Measurements from ENCODE around the gene C1orf185.
A peak's percentile ranks its signal among the peaks of the same experiment; 100 is the strongest.
"Not testable (repeated sequence)": the region's sequence is repeated elsewhere in the genome, so short reads cannot be mapped to it uniquely, and the experiment has no call there.

C1orf185 gene

DNA sequence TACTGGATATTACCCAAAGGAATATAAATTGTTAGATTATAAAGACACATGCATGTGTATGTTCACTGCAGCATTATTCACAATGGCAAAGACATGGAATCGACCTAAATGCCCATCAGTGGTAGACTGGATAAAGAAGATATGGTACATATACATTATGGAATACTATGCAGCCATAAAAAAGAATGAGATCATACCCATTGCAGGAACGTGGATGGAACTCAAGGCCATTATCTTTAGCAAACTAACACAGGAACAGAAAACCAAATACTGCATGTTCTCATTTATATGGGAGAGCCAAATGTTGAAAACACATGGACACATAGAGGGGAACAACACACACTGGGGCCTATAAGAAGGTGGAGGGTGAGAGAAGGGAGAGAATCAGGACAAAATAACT, 35.7 kb downstream of the C1orf185 start:
- DNase-seq (ENCODE audit: low read depth) = not testable (repeated sequence)

DNA sequence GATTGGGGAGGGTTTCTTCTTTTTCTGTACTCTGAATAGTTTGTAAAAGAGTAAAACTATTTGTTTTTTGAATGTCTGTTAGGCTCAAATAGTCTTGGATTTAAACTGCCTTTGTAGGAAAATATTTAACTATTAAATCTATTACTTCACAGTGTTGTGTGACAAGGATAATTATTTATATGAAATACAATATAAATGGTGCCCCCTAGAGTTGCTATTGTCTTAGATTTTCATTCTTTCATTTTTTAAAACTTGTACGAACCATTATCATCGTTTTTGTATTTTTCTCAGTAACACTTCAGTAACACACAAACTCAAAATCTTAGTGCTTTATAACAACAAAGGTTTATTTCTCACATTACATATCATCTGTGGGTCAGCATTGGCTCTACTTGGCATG, 37.4 kb downstream of the C1orf185 start:
- DNase-seq (ENCODE audit: low read depth) = no peak

DNA sequence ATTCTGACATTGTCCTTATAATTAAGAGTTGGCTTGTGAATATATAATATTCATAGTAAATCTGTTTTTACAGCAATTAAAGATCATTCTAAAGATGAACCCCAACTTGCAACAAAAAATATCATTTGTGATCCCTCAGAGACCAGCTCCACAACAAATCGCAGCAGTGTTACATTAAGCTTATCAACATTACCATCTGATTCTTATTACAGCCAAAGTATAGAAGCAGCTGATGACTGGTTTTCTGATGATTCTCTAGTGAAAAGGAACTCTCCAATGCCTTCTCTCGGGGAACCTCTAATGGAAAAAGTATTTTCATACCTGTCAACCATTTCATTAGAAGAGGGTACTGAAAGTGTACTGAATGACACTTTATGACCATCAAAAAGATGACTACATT, 45.4 kb downstream of the C1orf185 start:
- DNase-seq (ENCODE audit: low read depth) = no peak

DNA sequence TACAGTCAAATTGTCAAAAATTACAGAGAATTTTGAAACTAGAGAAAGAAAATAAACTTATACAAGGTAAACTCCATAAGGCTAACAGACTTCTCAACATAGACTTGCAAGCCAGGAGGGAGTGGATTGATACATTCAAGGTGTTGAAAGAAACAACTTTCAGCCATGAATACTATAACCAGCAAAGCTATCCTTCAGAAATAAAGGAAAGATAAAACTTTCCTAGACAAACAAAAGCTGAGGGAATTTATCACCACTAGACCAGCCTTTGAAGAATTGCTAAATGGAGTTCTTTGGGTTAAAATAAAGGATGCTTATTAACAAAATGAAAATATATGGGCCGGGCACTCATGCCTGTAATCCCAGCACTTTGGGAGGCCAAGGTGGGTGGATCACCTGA, 52.7 kb downstream of the C1orf185 start:
- no peak for DNase-seq (ENCODE audit: low read depth)

DNA sequence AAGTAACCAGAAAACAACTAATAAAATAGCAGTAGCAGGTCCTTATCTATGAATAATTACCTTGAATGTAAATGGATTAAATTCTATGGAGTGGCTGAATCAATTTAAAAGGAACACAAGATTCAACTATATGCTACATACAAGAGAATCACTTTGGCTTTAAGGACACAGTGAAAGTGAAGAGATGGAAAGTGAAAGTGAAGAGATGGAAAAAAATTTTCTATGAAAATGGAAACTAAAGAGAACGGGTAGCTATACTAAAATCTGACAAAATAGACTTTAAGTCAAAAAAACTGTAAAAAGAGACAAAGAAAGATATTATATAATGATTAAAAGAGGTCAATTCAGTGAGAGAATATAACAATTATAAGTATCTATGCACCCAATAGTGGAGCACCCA, 54.7 kb downstream of the C1orf185 start:
- no peak for DNase-seq (ENCODE audit: low read depth)

DNA sequence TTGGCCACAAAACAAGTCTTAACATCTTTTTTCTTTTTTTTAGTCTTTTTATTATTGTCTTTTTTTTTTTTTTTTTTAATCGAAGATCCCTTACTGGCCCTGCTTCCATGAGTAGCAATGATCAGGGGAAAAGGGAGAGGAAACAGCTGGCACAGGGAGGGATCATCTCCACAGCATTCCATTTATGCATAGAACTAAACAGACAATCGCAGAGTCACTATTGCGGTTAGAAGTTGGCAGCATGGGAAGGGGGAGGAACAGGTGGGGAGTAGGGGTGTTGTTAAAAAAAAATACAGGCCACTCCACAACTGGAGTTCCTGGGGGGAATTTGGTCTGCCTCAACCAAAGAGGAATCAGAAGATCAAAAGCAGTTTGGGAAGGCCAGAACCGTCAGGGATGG, 55.4 kb downstream of the C1orf185 start:
- DNase-seq (ENCODE audit: low read depth) = no peak

DNA sequence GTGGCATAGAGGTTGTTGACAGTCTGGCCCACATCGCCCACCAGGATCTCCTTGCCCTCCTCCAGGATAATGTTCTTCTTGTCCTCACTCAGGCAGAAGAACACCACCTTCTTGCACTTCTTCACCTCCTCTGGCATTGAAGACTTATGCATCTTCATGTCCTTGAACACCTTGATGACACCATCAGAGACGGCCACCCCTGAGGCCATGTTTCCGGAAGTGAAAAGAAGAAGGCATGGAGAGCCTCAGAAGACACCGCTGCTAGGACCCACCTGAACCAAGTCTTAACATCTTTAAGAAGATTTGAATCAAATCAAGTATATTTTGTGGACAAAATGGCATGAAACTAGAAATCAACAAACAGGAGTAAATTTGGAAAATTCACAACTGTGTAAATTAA, 56.2 kb downstream of the C1orf185 start:
- DNase-seq (ENCODE audit: low read depth) = no peak

DNA sequence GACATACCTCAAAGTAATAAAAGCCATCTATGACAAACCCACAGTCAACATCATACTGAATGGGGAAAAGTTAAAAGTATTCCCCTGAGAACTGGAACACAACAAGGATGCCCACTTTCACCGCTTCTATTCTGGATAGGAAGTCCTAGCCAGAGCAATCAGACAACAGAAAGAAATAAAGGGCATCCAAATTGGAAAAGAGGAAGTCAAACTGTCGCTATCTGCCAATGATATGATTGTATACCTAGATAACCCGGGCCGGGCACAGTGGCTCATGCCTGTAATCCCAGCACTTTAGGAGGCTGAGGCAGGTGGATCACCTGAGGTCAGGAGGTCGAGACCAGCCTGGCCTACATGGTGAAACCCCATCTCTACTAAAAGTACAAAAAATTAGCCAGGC, 60.5 kb downstream of the C1orf185 start:
- not testable (repeated sequence) for DNase-seq (ENCODE audit: low read depth)

DNA sequence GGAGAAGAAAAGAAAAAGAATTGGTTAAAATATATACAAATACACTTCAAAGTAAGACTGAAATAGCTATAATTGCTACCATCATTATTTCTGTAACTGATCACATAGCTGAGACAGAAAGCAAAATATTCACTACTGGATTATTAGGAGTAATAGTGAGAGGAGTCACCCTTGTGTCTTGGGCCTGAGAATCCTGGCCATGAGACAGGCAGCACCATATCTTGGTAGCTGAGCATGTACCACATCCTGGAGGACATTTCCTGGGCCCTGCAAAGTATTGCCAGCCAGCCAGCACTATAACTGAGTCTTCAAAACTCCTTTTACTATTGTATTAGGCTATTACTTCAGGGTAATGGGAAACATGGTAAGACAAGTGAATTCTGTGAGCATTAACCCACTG, 63.5 kb downstream of the C1orf185 start:
- DNase-seq (ENCODE audit: low read depth) = no peak

DNA sequence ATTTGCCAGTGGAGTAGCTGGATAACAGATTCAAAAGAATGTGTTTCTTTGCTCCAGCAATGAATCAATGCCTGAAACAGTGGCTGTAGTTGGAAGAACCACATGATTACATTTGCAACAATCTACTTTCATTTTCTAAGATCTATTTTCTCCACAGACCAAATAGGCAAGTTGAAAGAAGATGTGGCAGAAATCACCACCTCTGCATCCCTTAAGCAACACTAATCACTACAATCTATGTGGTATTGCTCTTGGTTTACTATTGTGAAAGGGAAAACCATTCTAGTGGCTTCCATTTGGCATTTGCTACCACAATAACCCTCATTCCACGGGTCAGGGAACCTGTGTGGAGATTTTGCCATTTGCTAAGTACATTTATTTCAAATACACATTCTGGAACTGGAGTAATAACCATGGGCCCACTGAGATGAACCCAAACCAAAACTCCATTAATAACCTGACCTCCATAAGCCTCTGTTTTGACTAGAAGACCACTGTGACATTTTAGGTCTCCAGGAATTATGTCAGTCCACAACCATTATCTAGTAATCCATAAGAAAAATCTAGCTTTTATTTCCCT, 66.3 kb downstream of the C1orf185 start:
- no peak for DNase-seq (ENCODE audit: low read depth)

DNA sequence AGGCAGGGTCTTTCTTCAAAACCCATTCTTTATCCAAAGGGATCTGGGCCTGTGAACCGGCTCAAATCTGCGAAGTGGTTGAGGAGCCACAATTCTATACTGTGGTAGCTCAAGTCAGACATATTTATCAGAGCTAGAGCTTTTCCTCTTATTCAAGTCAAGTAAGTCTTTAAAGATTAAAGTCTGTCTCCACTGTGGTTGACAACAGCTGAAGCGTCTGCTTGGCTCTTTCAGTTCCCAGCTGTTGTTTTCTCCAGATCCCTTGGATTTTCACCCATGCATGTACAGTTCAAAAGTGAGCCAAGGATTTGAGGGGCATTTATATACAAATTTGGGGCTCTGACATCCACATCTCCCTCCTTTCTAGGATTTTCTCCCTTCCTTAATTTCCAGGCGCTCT, 66.9 kb downstream of the C1orf185 start:
- no peak for DNase-seq (ENCODE audit: low read depth)

DNA sequence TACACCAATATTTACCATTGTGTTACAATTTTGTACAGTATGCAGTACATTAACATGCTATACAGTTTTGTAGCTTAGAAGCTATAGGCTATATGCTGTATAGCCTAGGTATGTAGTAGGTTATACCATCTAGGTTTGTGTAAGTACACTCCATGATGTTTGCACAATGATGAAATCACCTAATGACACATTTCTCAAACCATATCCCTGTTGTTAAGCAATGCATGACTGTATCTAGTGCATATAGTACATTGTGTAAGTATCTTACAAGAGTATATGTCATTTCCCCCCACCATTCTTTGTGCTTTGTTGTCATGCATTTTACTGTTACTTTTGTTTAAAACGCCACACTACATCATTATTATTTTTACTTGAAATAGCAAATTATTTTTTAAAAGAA, 68.3 kb downstream of the C1orf185 start:
- no peak for DNase-seq (ENCODE audit: low read depth)

DNA sequence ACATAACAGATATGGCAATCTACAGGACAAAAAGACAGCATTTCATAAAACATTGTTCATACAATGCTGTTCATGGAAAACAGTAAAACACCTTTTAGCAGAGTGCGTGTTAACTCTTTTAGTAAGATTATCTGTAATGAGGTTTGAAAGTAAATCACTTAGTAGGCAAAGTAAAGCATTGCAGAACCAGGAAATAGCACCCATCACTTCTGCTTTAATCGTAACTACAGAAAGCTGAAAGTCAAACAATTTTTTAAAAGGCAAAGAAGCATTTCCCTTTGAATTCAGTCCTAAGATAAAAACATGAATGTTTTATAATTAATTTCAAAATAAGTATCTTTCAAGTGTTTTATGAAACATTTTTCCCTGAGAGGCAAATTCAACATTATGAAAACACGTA, 70.8 kb downstream of the C1orf185 start:
- no peak for DNase-seq (ENCODE audit: low read depth)

DNA sequence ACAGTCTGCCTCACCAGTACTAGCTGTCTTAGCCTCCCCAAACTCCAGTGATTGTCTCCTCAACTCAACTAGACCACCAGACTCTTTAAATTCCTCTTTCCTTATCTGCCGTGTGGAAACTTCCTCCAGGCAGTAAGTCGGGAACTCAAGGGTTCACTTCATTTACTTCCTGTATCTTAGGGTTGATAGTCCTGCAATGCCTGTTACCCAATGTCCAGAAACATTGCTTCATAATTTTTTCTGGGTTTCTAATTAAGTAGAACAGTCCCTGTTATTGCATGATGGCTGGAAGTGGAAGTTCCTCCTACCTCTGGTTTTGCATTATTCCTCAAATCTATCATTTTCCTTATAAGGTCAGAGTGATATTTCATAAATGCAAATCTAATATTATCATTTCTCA, 73.2 kb downstream of the C1orf185 start:
- DNase-seq (ENCODE audit: low read depth) = no peak

DNA sequence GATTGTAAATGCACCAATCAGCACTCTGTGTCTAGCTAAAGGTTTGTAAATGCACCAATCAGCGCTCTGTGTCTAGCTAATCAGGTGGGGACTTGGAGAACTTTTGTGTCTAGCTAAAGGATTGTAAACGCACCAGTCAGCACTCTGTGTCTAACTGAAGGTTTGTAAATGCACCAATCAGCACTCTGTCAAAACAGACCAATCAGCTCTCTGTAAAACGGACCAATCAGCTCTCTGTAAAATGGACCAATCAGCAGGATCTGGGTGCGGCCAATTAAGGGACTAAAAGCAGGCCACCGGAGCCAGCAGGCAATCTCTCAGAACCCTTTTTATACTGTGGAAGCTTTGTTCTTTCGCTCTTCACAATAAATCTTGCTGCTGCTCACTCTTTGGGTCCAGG, 76.0 kb downstream of the C1orf185 start:
- DNase-seq (ENCODE audit: low read depth) = not testable (repeated sequence)

DNA sequence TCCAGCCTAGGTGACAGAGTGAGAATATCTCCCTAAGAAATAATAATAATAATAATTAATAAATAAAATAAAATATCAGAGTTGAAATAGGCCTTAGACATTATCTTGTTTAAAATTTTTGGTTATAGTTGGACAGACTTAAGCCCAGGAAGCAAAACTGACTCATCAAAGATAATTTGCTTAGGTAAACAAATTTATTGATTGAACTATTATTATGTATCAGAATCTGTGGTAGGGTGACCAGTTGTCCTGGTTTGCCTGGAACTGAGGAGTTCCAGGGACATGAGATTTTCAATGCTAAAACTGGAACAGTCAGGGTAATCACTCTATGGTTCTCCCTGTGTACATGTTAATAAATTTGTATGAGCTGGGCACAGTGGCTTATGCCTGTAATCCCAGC, 86.2 kb downstream of the C1orf185 start:
- DNase-seq (ENCODE audit: low read depth) = no peak

DNA sequence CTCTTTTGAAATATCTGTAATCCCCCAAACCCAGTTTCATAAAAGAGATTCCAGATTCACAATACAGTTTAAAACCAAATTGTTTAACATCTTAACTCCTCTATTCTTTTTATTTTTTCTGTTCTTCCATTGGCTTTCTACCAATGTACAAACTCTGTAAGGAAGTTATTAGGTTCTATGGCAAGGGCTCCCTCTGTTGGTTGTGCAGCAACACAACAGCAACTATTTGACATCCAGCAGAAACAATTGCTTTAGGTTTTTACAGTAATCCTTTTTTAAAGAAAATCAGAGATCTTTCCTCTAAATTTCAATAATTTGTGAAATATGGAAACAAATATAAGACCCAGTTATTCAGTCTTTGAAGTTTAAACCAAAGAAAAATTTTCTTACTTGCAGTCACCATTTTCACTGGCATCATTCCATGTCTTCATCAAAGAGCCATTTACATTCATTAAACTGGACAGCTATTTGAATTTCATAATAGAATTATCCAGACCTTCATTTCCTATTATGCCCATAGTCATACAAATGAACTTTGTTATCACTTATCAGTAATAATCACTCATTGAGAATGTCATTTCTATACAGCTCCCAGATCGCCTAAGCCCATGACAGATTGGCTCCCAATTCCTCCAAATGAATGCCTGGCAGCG, 87.5 kb downstream of the C1orf185 start:
- DNase-seq (ENCODE audit: low read depth) = peak; percentile 45

DNA sequence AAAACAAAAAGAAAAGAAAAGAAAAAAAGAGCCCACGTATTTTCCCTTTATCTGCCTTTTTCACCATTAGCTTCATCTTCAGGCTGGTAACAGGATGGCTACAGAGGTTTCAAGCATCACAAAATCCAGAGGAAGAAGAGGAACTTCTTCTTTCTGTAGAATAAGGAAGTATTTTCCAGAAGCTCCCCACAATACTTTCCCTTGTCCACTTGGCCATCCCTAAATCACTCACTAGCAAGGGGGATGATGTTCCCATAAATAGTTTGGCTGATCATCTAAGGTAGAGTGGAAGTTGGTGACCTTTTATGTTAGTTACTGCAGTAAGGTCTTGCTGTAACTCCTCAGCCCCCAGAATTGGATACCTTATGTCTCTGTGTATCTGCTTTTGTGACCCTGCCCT, 88.9 kb downstream of the C1orf185 start:
- DNase-seq (ENCODE audit: low read depth) = no peak

DNA sequence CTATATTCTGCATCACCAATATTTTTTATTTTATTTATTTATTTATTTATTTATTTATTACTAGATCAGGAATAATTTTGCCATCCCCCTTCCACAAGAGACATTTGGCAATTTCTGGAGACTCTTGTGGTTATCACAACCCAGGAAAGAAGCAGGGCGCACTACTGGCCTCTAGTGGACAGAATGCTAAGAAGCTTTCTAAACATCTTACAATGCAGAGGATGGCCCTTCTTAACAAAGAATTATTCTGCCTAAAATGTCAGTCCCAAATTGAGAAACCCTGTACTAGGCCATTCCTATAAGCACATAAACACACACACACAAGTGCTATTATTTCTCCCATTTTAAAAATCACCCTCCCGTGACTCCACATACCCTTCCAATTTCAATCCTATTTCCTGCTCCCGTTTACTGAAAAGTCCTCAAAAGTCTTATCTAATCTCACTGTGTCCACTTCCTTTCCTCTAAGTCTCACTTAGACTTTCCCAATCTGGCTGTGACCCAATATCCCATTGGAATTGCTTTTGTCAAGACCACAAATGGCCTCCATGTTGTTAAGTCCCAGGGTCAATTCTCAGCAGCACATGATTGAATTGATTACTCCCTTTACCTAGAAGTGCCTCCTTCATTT, 90.3 kb downstream of the C1orf185 start:
- peak; percentile 53 for DNase-seq (ENCODE audit: low read depth)

DNA sequence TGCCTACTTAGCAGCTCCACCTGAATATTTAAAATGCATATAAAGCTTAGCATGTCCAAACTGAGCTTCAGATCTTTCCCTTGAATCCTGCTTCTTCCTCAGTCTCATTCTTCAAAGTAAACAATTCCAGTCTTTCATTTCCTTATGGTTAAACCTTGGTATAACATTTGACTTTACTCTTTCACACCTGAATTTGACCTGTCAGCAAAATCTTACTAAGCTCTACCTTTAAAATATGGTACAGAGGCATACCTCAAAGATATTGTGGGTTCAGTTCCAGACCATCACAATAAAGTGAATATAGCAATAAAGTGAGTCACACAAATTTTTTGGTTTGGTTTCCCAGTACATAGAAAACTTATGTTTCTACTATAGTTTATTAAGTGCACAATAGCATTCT, 91.5 kb downstream of the C1orf185 start:
- DNase-seq (ENCODE audit: low read depth) = no peak
